HG02840 (cell line): ENCODE measurements around the gene HMGN3.
"Not testable (repeated sequence)": the region's sequence is repeated elsewhere in the genome, so short reads cannot be mapped to it uniquely, and the experiment has no call there.

Experiments used
- ATAC-seq: cut with Tn5 transposase; IDR thresholded peaks from one replicate; pipeline ENCODE4 v1.9.1; 2021; ENCODE audit warnings: mild to moderate bottlenecking, moderate library complexity, moderate number of reproducible peaks; ENCODE audit not compliant: unreplicated experiment, low FRiP score

Gene HMGN3

GRCh38 chr6:79234150-79235022 lies at the start of gene HMGN3:
TSS of gene HMGN3 (minus strand) at chr6:79234682.
- ATAC-seq = peak; percentile 92

GRCh38 chr6:79280756-79281155 lies 46.3 kb upstream of the HMGN3 start:
- ATAC-seq = no peak

DNA sequence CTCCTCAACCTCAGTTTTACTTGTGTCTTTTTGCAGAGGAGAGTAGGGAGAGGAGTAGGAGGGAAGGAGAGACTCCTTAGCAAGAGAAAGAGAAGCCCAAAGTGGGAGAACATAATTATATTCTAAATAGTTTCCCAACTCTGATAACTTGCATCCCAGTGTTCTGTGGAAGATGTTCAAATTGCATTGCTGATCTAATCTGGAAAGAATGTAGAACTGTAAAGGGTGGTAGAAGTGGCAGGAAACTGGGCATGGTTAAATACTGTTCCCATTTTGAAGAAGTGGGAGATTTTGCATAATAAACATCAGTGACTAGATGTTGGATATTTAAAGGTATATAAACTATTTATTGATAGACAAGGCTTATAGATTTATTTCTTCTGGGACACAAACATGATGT lies 42.6 kb upstream of the HMGN3 start:
- no peak for ATAC-seq

- ATAC-seq = no peak
Measured at GRCh38 chr6:79269877-79270276, 35.4 kb upstream of the HMGN3 start.

DNA sequence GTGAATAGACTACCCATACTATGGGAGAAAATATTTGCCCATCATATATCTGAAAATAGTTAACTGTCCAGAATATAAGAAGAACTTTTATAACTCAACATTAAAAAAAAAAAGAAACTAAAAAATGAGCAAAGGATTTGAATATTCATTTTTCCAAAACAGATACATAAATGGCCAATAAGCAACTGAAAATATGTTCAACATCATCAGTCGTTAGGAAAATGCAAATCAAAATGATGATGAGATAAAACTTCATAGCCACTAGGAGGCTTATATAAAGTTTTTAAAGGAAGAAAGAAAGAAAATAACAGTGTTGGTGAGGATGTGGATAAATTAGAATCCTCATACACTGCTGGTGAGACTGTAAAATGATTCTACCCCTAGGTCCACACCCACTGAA lies 32.6 kb upstream of the HMGN3 start:
- no peak for ATAC-seq

- no peak for ATAC-seq
Measured at GRCh38 chr6:79266051-79266450, 31.6 kb upstream of the HMGN3 start.

GRCh38 chr6:79263359-79263758 lies 28.9 kb upstream of the HMGN3 start:
- ATAC-seq = no peak

DNA sequence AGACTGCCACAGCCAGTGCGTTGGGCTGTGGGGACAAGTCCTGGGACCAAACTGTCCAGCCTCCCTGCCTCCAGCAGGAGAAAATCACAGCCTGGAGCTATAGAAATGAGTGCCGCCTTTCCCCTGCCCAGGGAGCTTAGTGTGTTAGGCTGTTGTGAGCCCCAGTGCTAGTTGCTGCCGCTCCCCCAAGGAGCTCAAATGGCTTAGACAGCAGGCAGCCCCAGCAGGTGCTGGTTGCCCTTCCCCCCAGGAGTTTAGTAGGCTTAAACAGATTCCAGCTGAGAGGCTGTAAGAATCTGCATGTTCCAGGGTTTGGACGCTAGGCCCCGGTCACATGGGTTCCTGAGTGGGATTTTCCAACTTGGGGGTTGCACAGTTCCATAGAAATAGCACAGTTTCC lies 27.2 kb upstream of the HMGN3 start:
- no peak for ATAC-seq

- no peak for ATAC-seq
Measured at GRCh38 chr6:79260772-79261171, 26.3 kb upstream of the HMGN3 start.

DNA sequence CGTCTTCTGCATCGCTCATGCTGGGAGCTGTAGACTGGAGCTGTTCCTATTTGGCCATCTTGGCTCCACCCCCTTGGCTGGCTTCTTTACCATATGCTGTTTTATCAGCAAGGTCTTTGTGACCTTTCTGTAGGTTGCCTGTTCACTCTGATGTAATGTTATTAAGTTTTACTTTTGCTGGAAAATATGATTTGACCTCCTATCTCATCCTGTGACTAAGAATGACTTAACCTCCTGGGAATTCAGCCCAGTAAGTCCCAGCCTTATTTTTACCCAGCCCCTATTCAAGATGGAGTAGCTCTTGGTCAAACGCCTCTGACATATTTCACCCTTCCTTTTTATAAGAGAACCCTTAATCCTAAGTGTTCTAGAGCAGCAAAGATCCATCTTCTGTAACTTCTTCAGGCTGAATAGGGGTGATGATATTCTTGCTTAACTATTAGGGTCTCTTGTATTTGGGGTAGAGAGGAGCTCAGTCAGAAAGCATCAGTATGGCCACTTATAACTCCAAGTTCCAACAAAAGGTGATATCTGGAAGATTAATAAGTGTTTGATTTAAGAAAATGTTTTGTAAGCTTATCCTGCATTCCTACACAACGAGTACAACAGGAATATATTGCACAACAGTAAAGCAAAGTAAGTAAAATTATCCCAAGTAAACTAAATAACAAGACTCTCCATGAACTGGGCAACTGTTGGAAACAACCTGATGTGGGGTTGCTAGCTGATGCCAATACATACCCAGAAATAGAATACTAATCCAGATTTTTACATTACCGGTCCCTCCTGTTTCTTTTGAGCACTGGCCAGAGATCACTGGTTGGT lies 23.1 kb upstream of the HMGN3 start:
- ATAC-seq = no peak

- ATAC-seq = not testable (repeated sequence)
Measured at GRCh38 chr6:79256770-79257169, 22.3 kb upstream of the HMGN3 start.

DNA sequence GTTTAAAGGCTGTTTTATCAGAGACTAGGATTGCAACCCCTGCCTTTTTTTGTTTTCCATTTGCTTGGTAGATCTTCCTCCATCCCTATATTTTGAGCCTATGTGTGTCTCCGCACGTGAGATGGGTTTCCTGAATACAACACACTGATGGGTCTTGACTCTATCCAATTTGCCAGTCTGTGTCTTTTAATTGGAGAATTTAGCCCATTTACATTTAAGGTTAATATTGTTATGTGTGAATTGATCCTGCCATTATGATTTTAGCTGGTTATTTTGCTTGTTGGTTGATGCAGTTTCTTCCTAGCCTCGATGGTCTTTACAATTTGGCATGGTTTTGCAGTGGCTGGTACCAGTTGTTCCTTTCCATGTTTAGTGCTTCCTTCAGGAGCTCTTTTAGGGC lies 20.6 kb upstream of the HMGN3 start:
- not testable (repeated sequence) for ATAC-seq

DNA sequence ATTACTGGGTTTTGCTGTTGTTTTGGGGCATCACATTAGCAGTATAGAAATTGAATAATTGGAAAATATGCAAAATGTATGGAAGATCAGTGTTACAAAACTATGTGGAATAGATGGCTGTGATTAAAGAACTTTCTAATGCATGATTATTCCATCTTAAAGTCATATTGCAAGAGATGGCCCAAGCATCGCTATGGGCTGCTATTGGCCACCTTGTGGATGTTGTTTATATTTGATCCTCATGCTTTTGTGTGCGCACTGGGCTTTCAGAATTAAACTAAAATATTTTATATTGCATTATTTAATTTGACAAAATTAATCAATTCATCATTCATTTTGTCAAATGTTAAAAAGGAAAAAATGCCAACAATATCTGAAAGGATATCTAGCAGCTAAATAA lies 16.1 kb upstream of the HMGN3 start:
- ATAC-seq = no peak

- no peak for ATAC-seq
Measured at GRCh38 chr6:79250107-79250514, 15.6 kb upstream of the HMGN3 start.

- no peak for ATAC-seq
Measured at GRCh38 chr6:79249136-79249535, 14.7 kb upstream of the HMGN3 start.

DNA sequence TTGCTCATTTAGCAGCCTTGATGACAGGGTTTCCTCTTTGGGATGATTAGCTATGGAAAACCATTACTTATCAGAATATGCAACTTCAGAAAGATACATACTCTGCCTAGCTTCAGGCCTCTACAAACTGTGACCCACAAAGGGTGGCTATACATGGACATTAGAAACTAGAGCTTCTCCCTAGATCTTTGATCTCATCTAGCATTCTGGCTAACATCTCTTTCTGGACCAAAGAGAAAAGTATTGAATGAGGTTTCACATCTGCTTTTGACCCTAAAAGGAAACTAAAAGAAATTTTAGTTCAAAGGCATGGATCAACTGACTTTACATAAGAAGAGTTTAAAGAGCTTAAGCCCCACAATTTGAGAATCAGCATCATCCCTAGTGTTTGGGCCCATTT lies 12.4 kb upstream of the HMGN3 start:
- peak; percentile 76 for ATAC-seq

DNA sequence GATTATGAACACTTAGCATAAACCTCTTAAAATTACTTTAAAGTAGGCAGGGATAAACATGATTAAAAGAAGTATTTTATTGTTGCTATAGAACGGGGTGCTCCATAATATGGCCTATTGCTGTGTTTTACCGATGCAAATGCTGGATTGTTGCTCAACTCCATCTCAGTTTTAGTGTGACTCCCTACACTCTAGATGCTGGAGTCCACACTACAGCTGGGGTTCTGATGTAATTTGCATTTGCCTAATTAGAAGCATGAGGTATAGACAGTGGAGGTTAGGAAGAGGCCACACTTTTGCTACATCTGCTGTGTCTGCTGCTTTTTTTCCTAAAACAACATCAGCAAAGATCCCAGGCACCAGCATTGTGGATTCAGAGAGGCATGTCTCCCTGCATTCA lies 6.7 kb upstream of the HMGN3 start:
- no peak for ATAC-seq

DNA sequence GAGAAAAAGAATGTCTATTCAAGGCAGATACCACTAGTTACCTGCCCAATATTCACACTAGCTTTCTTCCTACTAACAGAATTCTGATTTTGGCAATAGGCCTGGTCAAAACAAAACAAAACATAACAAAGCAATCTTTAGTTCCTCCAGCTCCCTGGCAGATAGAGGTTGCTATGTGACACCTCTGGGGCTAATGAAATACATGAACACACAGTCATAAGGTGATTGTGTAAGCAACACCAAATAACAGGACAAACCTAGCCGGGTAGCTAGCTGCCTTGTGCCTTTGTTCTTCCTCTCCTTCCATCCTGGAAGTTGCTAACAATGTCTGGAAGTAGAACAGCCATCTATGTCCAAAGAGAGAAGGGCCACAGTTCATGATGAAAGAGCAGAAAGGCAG lies 6.0 kb upstream of the HMGN3 start:
- no peak for ATAC-seq

GRCh38 chr6:79239536-79240168 lies 5.2 kb upstream of the HMGN3 start:
- peak; percentile 53 for ATAC-seq

DNA sequence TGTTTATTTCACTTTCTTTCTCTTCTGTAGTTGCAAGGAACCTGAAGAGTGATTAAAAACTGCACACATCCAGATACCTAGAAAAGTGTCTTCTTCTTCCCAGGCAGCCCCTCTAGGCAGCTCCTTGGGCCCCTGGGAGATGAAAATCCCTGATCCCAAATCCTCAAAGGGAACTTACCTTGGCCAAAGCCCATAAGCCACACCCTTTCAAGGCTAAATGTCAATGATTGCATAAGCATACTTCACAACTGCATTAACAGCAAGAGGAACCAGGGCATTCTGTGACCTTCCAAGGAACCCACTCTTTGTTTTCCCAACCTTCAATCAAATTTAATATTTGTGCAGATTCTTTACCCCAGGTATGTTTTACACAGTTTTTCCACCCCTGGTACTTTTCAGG lies 4.4 kb upstream of the HMGN3 start:
- no peak for ATAC-seq

- no peak for ATAC-seq
Measured at GRCh38 chr6:79236711-79237110, 2.2 kb upstream of the HMGN3 start.
